HG03097 (cell line): ENCODE data around the gene TMEM30B.
A peak's percentile ranks its signal among the peaks of the same experiment; 100 is the strongest.

Experiments used
- ATAC-seq: cut with Tn5 transposase; IDR thresholded peaks from one replicate; pipeline ENCODE4 v1.9.1; 2021; ENCODE audit not compliant: unreplicated experiment, low FRiP score

Gene TMEM30B

GRCh38 chr14:61300209-61300608 is 19.1 kb upstream of the TMEM30B start:
- no peak for ATAC-seq

- no peak for ATAC-seq
Observed at GRCh38 chr14:61298824-61299223, 17.7 kb upstream of the TMEM30B start.

GRCh38 chr14:61297581-61297980 is 16.4 kb upstream of the TMEM30B start:
- no peak for ATAC-seq

- no peak for ATAC-seq
Observed at GRCh38 chr14:61296719-61297502, 15.8 kb upstream of the TMEM30B start.

- no peak for ATAC-seq
Observed at GRCh38 chr14:61296151-61296550, 15.0 kb upstream of the TMEM30B start.

GRCh38 chr14:61290701-61291100 is 9.6 kb upstream of the TMEM30B start:
- ATAC-seq: no peak

- ATAC-seq: no peak
Observed at GRCh38 chr14:61288720-61289119, 7.6 kb upstream of the TMEM30B start.

GRCh38 chr14:61288228-61288627 is 7.1 kb upstream of the TMEM30B start:
- ATAC-seq: no peak

GRCh38 chr14:61287196-61287595 is 6.1 kb upstream of the TMEM30B start:
- ATAC-seq: no peak

- ATAC-seq: no peak
Observed at GRCh38 chr14:61285364-61285763, 4.2 kb upstream of the TMEM30B start.

GRCh38 chr14:61284001-61284400 is 2.9 kb upstream of the TMEM30B start:
- ATAC-seq: no peak

GRCh38 chr14:61282746-61283145 is 1.6 kb upstream of the TMEM30B start:
- no peak for ATAC-seq

- ATAC-seq: no peak
Observed at GRCh38 chr14:61281948-61282275, 774 bp upstream of the TMEM30B start.

GRCh38 chr14:61280526-61281185 is 482 bp downstream of the TMEM30B start:
- ATAC-seq: no peak

GRCh38 chr14:61280092-61280525 is 1.0 kb downstream of the TMEM30B start:
- no peak for ATAC-seq

GRCh38 chr14:61279082-61279481 is 2.1 kb downstream of the TMEM30B start:
- ATAC-seq: no peak

GRCh38 chr14:61277784-61278183 is 3.4 kb downstream of the TMEM30B start:
- ATAC-seq: no peak

- ATAC-seq: no peak
Observed at GRCh38 chr14:61277232-61277631, 3.9 kb downstream of the TMEM30B start.

GRCh38 chr14:61271552-61271951 is 9.6 kb downstream of the TMEM30B start:
- ATAC-seq: no peak

GRCh38 chr14:61270714-61271113 is 10.4 kb downstream of the TMEM30B start:
- ATAC-seq: no peak

- peak; percentile 66 for ATAC-seq
Observed at GRCh38 chr14:61269321-61270083, 11.6 kb downstream of the TMEM30B start.
